Activated T-helper 2 cell treated with anti-CD3 and anti-CD28 coated beads, Interferon-gamma antibody, Interleukin-2, Interleukin-4, amounts not matched to agents 10 μg/mL and 5 μg/mL and 100 μg/mL, durations not matched to agents 14 hours and 24 hours and 36 hours (primary cell): ENCODE measurements around the gene MEPE. TPM values are rescaled to one million over a fixed set of nuclear protein-coding genes. Genes with fewer than 3 reads are reported as not detected.
"Not testable (repeated sequence)": the region's sequence is repeated elsewhere in the genome, so short reads cannot be mapped to it uniquely, and the experiment has no call there.

ENCODE experiments used
- DNase-seq: peaks from one replicate; pipeline ENCODE4 v3.0.0; 2021; ENCODE audit warnings: low spot score
- H3K27ac Mint-ChIP-seq: one replicate; pipeline ENCODE4 v1.8.0; 2021; ENCODE audit warnings: mixed read lengths
- H3K27me3 Mint-ChIP-seq: one replicate; pipeline ENCODE4 v1.8.0; 2021; ENCODE audit warnings: low read depth, mixed read lengths
- H3K36me3 Mint-ChIP-seq: one replicate; pipeline ENCODE4 v1.8.0; 2021; ENCODE audit warnings: low read depth, mixed read lengths
- H3K4me1 Mint-ChIP-seq: one replicate; pipeline ENCODE4 v1.8.0; 2021; ENCODE audit warnings: low read depth, mixed read lengths
- H3K4me3 Mint-ChIP-seq: one replicate; pipeline ENCODE4 v1.8.0; 2021; ENCODE audit warnings: low read depth, mild to moderate bottlenecking, moderate library complexity, mixed read lengths
- H3K9me3 Mint-ChIP-seq: one replicate; pipeline ENCODE4 v1.8.0; 2021; ENCODE audit warnings: mixed read lengths
- intact Hi-C: fragments of 100-400 bp; cut with micrococcal nuclease; formaldehyde crosslinking; loops from one replicate; pipeline ENCODE4 v1.15.1; 2023
- total RNA-seq: library from RNA; stranded (reverse); gene quantifications from 2 replicates; pipeline ENCODE4 v1.2.3, GENCODE V29; 2022

Gene MEPE
- total RNA-seq, 1 donor from 2014 or later = not detected

DNA sequence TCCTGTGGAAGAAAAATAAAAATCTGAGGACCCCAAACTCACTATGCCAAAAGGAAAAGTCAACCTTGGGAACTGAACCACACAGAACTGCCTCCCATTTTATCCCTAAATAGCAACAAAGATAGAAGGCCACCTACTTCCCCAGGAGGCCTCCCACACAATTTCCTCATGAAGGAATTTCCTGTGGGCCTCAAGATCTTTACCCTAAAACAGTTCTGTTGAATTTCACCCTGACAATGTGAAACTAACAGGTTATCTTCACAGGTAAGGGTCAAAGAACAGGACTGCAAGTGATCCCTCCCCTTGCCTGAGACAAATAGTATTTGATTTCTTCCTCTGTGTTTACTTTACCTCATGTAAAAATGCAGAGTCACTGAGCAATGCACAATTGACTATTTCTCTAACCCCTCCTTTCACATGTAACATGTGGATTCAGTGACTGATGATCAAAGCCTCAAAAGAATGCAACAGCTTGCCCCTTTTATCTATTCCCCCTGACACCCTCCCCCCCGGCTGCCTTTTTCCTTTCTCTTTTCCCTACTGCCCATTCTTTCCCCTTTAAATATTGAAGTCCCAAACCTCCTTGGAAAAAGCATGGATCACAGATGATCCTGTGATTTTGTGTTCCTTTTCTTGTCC is 33.3 kb downstream of the MEPE start:
- H3K27me3 Mint-ChIP-seq = peaks cover 22% of the 10 kb centered on the region
- no peaks in the 10 kb centered on the region for H3K4me1 Mint-ChIP-seq
- H3K36me3 Mint-ChIP-seq = no peaks in the 10 kb centered on the region
- no peaks in the 10 kb centered on the region for H3K9me3 Mint-ChIP-seq
- intact Hi-C loops = no loop called here
- H3K4me3 Mint-ChIP-seq = no peak overlapping the region
- H3K27ac Mint-ChIP-seq = no peak overlapping the region
- DNase-seq = no peak

DNA sequence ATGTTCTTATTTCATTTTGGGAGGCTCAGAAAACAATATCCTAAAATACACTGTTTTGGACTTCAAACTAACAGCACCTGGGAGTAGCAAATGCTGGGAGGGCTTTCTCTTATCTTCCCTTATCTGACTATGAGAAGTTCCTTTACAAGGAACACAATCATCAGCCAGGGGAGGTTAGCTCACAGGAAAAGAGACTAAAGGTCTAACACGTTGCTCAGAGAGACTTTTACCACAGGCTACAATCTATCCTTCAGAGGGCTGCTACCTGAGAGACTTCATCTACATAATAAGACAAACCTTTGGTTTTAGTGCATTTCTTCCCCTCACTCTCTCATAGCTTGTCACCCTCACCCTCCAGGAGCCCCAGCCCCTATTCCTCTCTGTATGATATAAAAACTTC is 35.8 kb downstream of the MEPE start:
- no peaks in the 10 kb centered on the region for H3K9me3 Mint-ChIP-seq
- no peak overlapping the region for H3K27ac Mint-ChIP-seq
- intact Hi-C loops = no loop called here
- peaks cover 33% of the 10 kb centered on the region for H3K27me3 Mint-ChIP-seq
- H3K4me1 Mint-ChIP-seq = no peaks in the 10 kb centered on the region
- DNase-seq = no peak
- H3K4me3 Mint-ChIP-seq = no peak overlapping the region
- H3K36me3 Mint-ChIP-seq = no peaks in the 10 kb centered on the region

DNA sequence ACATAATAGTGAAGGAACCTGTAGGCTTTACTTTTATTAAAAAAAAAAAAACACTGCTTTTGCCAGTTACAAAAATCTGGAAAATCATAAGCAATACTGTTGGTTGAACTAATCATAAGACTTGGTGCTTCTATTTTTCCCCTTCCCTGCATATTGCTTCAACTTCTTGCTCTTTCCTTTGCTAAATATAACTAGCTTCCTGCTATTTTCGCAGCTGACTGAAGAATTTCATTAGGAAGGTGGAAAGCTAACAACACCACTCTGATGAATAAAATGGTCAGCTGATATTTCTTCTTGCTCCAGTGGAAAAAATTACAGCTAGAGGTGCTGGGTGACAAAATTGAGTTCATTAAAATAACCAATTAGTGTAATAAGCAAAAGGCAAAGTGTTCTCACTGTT is 39.3 kb downstream of the MEPE start:
- H3K27me3 Mint-ChIP-seq = peaks cover 32% of the 10 kb centered on the region
- H3K27ac Mint-ChIP-seq = no peak overlapping the region
- H3K4me3 Mint-ChIP-seq = no peak overlapping the region
- H3K9me3 Mint-ChIP-seq = no peaks in the 10 kb centered on the region
- intact Hi-C loops = no loop called here
- H3K4me1 Mint-ChIP-seq = no peaks in the 10 kb centered on the region
- no peaks in the 10 kb centered on the region for H3K36me3 Mint-ChIP-seq
- DNase-seq = no peak

- DNase-seq = no peak
- Mint-ChIP-seq H3K9me3 (no peaks in the 10 kb centered on the region), H3K36me3 (no peaks in the 10 kb centered on the region), H3K4me3 (no peak overlapping the region), H3K27ac (no peak overlapping the region), H3K4me1 (no peaks in the 10 kb centered on the region), H3K27me3 (peaks cover 18% of the 10 kb centered on the region)
- intact Hi-C loops = no loop called here
These were observed 42.4 kb downstream of the MEPE start for GRCh38 chr4:87875191-87875590.

DNA sequence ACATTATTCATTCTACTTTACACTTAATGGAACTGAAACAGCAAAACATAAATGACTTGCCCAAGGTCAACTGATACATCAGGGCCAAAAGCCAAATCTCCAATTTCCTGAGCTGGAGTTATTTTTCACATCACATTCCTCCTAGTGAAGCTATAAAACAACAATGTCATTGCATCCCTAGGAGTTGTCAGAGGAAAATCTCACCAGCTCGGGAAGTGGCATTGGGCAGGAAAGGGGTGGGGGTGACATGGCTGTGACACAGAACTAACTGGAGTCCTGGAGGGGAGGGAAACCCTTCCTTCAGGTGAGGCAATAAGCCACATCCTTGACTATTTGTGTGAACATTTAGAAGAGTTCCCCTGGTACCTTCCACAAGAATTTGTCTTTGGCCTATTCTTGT is 47.3 kb downstream of the MEPE start:
- no peak overlapping the region for H3K27ac Mint-ChIP-seq
- H3K36me3 Mint-ChIP-seq = no peaks in the 10 kb centered on the region
- H3K9me3 Mint-ChIP-seq = no peaks in the 10 kb centered on the region
- peaks cover 3% of the 10 kb centered on the region for H3K27me3 Mint-ChIP-seq
- DNase-seq = no peak
- H3K4me1 Mint-ChIP-seq = no peaks in the 10 kb centered on the region
- no peak overlapping the region for H3K4me3 Mint-ChIP-seq
- intact Hi-C loops = no loop called here

DNA sequence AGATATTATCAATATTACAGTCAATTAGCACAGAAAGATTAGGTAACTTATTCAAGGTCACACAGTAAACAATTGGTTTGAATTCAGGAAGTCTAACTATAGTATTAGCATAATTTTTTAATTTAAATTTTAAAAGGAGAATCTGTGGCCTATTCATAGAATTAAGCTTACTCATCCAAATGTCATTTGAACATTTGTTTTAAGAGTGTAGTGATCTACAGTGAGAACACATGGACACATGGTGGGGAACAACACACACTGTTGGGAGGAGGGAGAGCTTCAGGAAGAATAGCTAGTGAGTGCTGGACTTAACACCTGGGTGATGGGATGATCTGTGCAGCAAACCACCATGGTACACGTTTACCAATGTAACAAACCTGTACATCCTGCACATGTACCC is 48.3 kb downstream of the MEPE start:
- Mint-ChIP-seq H3K4me3 (no peak overlapping the region), H3K27ac (no peak overlapping the region), H3K4me1 (no peaks in the 10 kb centered on the region), H3K9me3 (no peaks in the 10 kb centered on the region), H3K27me3 (peaks cover 6% of the 10 kb centered on the region), H3K36me3 (no peaks in the 10 kb centered on the region)
- no peak for DNase-seq
- intact Hi-C loops = no loop called here

DNA sequence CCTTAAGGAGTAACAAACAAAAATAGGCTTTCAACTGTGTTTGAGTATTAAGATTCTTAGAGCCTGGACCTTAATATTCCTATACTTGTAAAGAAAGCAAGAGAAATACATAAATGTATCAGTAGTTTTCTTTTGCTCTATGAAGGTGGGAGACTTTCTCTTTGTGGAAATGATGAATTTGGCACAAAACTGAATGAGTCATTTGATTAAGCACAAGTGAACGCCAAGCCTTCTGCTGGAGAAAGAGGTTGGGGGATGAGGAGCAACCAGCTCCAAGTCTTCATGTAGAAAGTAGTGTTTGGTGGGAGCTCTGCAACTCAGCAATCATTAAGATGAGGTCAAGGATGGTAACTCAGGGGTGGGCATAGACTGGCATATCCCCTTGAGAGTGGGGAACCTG is 49.6 kb downstream of the MEPE start:
- H3K27me3 Mint-ChIP-seq = peaks cover 6% of the 10 kb centered on the region

GRCh38 chr4:87882861-87883260 is 50.1 kb downstream of the MEPE start:
- Mint-ChIP-seq H3K4me1 (no peaks in the 10 kb centered on the region), H3K27ac (no peak overlapping the region)

More for the DNA sequence above, 49.6 kb downstream of the MEPE start:
- Mint-ChIP-seq H3K9me3 (no peaks in the 10 kb centered on the region), H3K27ac (no peak overlapping the region), H3K4me3 (no peak overlapping the region), H3K4me1 (no peaks in the 10 kb centered on the region), H3K36me3 (no peaks in the 10 kb centered on the region)
- no peak for DNase-seq
- intact Hi-C loops = no loop called here

DNA sequence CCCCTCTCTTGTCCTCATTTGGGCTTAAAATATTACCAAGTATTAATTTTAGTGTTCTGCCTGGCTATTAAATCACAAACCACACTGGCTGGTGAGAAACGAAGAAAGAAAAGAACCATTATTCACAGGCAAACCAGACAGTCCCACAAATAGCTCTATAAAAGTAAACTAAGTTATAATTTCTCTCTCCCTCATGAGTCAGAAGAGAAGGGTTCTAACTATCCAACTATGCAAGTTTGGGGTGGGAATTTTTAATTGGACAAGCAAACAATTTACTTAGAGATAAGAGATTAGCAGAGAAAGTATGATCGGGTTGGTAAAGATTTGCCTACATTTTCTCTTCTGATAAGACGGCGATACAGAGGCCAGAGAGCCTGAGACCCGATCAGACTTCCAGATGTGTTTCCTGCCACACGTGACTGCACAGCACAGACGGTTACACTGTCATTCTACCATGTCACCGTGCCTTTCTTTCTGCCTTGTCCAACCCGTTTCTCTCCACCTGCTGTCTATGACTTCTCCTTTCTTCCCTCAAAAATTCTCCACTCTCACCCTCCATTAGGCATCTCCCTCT is 52.3 kb downstream of the MEPE start:
- Mint-ChIP-seq H3K4me1 (no peaks in the 10 kb centered on the region), H3K4me3 (no peak overlapping the region), H3K36me3 (no peaks in the 10 kb centered on the region), H3K9me3 (no peaks in the 10 kb centered on the region), H3K27me3 (peaks cover 6% of the 10 kb centered on the region), H3K27ac (no peak overlapping the region)
- intact Hi-C loops = no loop called here
- no peak for DNase-seq

More at GRCh38 chr4:87882861-87883260, 50.1 kb downstream of the MEPE start:
- DNase-seq = no peak
- H3K9me3 Mint-ChIP-seq = no peaks in the 10 kb centered on the region
- intact Hi-C loops = no loop called here
- H3K4me3 Mint-ChIP-seq = no peak overlapping the region
- no peaks in the 10 kb centered on the region for H3K36me3 Mint-ChIP-seq
- peaks cover 6% of the 10 kb centered on the region for H3K27me3 Mint-ChIP-seq

- intact Hi-C loops = no loop called here
- no peak overlapping the region for H3K27ac Mint-ChIP-seq
These were observed 53.3 kb downstream of the MEPE start for GRCh38 chr4:87886083-87886482.

DNA sequence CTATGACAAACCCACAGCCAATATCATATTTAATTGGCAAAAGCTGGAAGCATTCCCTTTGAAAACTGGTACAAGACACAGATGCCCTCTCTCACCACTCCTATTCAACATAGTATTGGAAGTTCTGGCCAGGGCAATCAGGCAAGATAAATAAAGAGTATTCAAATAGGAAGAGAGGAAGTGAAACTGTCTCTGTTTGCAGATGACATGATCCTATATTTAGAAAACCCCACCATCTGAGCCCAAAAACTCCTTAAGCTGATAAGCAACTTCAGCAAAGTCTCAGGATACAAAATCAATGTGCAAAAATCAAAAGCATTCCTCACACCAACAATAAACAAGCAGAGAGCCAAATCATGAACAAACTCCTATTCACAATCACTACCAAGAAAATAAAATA is 58.0 kb downstream of the MEPE start:
- H3K27me3 Mint-ChIP-seq, H3K36me3 Mint-ChIP-seq, H3K4me1 Mint-ChIP-seq, DNase-seq, H3K9me3 Mint-ChIP-seq, H3K27ac Mint-ChIP-seq, intact Hi-C loops, H3K4me3 Mint-ChIP-seq: not testable (repeated sequence)

More at GRCh38 chr4:87886083-87886482, 53.3 kb downstream of the MEPE start:
- no peak overlapping the region for H3K4me3 Mint-ChIP-seq
- DNase-seq = no peak
- no peaks in the 10 kb centered on the region for H3K9me3 Mint-ChIP-seq
- H3K27me3 Mint-ChIP-seq = peaks cover 8% of the 10 kb centered on the region
- no peaks in the 10 kb centered on the region for H3K4me1 Mint-ChIP-seq
- no peaks in the 10 kb centered on the region for H3K36me3 Mint-ChIP-seq

GRCh38 chr4:87895964-87896621 is 63.3 kb downstream of the MEPE start:
- H3K36me3 Mint-ChIP-seq = no peaks in the 10 kb centered on the region
- intact Hi-C loops = no loop called here
- no peak for DNase-seq
- H3K27me3 Mint-ChIP-seq = peaks cover 16% of the 10 kb centered on the region
- H3K27ac Mint-ChIP-seq = no peak overlapping the region
- no peak overlapping the region for H3K4me3 Mint-ChIP-seq
- H3K9me3 Mint-ChIP-seq = no peaks in the 10 kb centered on the region
- peaks cover 10% of the 10 kb centered on the region for H3K4me1 Mint-ChIP-seq
